Naive B cell (primary cell): Measurements from ENCODE around the gene P4HA2. TPM values are rescaled to one million over a fixed set of nuclear protein-coding genes. Genes with fewer than 3 reads are reported as not detected.

Source experiments
- ATAC-seq, 2 donors: fragments of 150-1000 bp; cut with Tn5 transposase; 2 replicates each; pipeline ENCODE4 v1.10.0; 2021; ENCODE audit warnings: low read depth in 2 of 2, mild to moderate bottlenecking in 2 of 2, moderate library complexity in 2 of 2
- DNase-seq: peaks from one replicate; pipeline ENCODE4 v3.0.0; 2022
- H3K27ac Mint-ChIP-seq, 6 donors: one replicate each; pipeline ENCODE4 v1.8.0; 2020 to 2022; ENCODE audit warnings: mild to moderate bottlenecking in 6 of 6, mixed read lengths in 6 of 6, moderate library complexity in 5 of 6, inconsistent platforms in 2 of 6
- H3K27me3 Mint-ChIP-seq, 3 donors: one replicate each; pipeline ENCODE4 v1.8.0; 2021 to 2022; ENCODE audit warnings: mixed read lengths in 3 of 3, mild to moderate bottlenecking in 1 of 3
- H3K36me3 Mint-ChIP-seq, 2 donors: one replicate each; pipeline ENCODE4 v1.8.0; 2020 to 2022; ENCODE audit warnings: mixed read lengths in 2 of 2, inconsistent platforms in 1 of 2, mild to moderate bottlenecking in 1 of 2
- H3K4me1 Mint-ChIP-seq, 3 donors: one replicate each; pipeline ENCODE4 v1.8.0; 2020 to 2022; ENCODE audit warnings: mixed read lengths in 3 of 3, inconsistent platforms in 1 of 3, mild to moderate bottlenecking in 1 of 3, moderate library complexity in 1 of 3
- H3K4me3 Mint-ChIP-seq, 8 donors: one replicate each; pipeline ENCODE4 v1.8.0; 2020 to 2022; ENCODE audit warnings: mild to moderate bottlenecking in 8 of 8, mixed read lengths in 8 of 8, moderate library complexity in 8 of 8, inconsistent platforms in 2 of 8
- H3K9me3 Mint-ChIP-seq, 7 donors: one replicate each; pipeline ENCODE4 v1.8.0; 2020 to 2022; ENCODE audit warnings: mixed read lengths in 7 of 7, mild to moderate bottlenecking in 5 of 7, inconsistent platforms in 2 of 7, moderate library complexity in 1 of 7
- polyA plus RNA-seq, 6 donors: library from polyadenylated mRNA; unstranded; fragments of 300-500 nt; fragmentation: Illumina TruSeq; gene quantifications; one replicate each; pipeline ENCODE4 v1.2.3, GENCODE V29; 2021; ENCODE audit warnings: low read depth in 6 of 6

Gene P4HA2
- polyA plus RNA-seq, 6 donors from 2014 or later = 0.45 to 0.73 TPM; not detected in 4

- peaks cover 5 to 19% (median 8%) of the 10 kb centered on the region in 3 donors for H3K4me1 Mint-ChIP-seq
- H3K27me3 Mint-ChIP-seq = peaks cover 0 to 23% (median 3%) of the 10 kb centered on the region in 3 donors
- peaks cover 0 to 8% of the 10 kb centered on the region in 2 donors for H3K36me3 Mint-ChIP-seq
- no peak for DNase-seq
- peak overlapping the region in 1 of 8 donors; percentile 7 for H3K4me3 Mint-ChIP-seq
- no peaks in the 10 kb centered on the region for H3K9me3 Mint-ChIP-seq
- ATAC-seq = no peak
- H3K27ac Mint-ChIP-seq = peak overlapping the region in 1 of 6 donors; percentile 19
Observed at GRCh38 chr5:132205385-132206125, 22.1 kb downstream of the P4HA2 start.

DNA sequence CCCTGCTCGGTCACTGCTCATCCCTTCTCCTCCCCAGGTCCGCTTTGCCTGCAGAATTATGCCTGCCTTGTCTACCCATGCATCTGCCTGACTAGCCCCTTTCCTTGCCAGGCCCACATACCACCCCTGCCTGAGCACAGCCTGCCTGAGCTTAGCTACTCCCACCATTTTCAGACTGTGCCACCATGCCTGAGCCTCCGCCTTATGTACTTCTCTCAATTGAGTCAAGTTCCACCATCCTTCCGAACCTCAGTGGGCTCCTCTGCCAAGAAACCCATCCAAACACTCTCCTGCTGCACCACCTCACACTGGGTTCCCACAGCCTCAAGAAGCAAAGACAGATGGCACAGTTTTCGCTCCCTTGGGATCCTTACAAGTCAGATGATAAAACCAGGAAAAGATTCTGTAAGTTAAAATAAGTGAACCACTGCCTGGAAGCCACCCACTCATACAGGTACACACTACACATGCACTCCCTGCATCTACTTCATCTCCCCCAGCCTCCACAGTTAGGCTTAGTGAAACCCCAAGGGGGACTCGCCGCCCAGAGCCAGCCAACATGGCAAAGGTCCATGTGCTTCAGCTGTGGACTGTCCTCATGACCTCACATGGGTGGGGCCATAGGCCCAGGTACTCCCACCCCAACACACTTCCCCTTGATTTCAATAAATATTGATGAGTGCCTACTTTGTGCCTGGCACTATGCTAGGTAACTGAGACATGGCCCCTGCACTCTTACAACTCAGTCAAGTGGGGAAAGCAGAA, 23.1 kb downstream of the P4HA2 start:
- Mint-ChIP-seq H3K36me3 (peaks cover 0 to 8% of the 10 kb centered on the region in 2 donors), H3K4me1 (peaks cover 5 to 19% (median 8%) of the 10 kb centered on the region in 3 donors), H3K27me3 (peaks cover 0 to 23% (median 3%) of the 10 kb centered on the region in 3 donors), H3K27ac (peak overlapping the region in 2 of 6 donors; percentile 11 to 23), H3K4me3 (no peak overlapping the region), H3K9me3 (no peaks in the 10 kb centered on the region)
- ATAC-seq (no peak), DNase-seq (no peak)

GRCh38 chr5:132203916-132204315, 23.7 kb downstream of the P4HA2 start:
- DNase-seq (no peak), ATAC-seq (no peak)
- Mint-ChIP-seq H3K27me3 (peaks cover 0 to 23% (median 3%) of the 10 kb centered on the region in 3 donors), H3K27ac (peak overlapping the region in 1 of 6 donors; percentile 11), H3K9me3 (no peaks in the 10 kb centered on the region), H3K4me3 (no peak overlapping the region), H3K4me1 (peaks cover 2 to 16% (median 8%) of the 10 kb centered on the region in 3 donors), H3K36me3 (peaks cover 0 to 8% of the 10 kb centered on the region in 2 donors)

DNA sequence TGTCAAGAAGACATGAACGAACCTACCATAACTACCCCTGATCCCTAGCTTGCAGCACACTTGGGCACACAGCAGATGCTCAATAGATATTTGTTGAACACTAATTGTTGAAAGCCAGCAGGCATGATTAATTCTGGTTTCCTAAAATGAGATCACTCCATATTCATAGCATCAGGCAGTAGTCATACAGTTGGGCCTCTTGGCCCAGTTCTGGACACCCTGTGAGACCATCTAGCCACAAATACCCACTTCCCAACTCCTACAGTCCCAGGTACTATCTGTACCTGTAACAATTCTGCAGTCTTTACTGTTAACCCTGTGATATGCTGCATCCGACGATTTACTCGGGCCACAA, 24.2 kb downstream of the P4HA2 start:
- DNase-seq = no peak
- Mint-ChIP-seq H3K27me3 (peaks cover 0 to 23% (median 3%) of the 10 kb centered on the region in 3 donors), H3K4me3 (peak overlapping the region in 1 of 8 donors; percentile 1), H3K27ac (no peak overlapping the region), H3K4me1 (peaks cover 0 to 16% (median 8%) of the 10 kb centered on the region in 3 donors), H3K36me3 (peaks cover 0 to 8% of the 10 kb centered on the region in 2 donors), H3K9me3 (no peaks in the 10 kb centered on the region)
- ATAC-seq = no peak

GRCh38 chr5:132202711-132203463, 24.8 kb downstream of the P4HA2 start:
- peaks cover 0 to 8% of the 10 kb centered on the region in 2 donors for H3K36me3 Mint-ChIP-seq
- ATAC-seq (no peak), DNase-seq (no peak)
- no peak overlapping the region for H3K27ac Mint-ChIP-seq
- H3K27me3 Mint-ChIP-seq = peaks cover 0 to 18% (median 3%) of the 10 kb centered on the region in 3 donors
- H3K4me1 Mint-ChIP-seq = peaks cover 0 to 12% (median 5%) of the 10 kb centered on the region in 3 donors
- H3K4me3 Mint-ChIP-seq = peak overlapping the region in 1 of 8 donors; percentile 1
- H3K9me3 Mint-ChIP-seq = no peaks in the 10 kb centered on the region

GRCh38 chr5:132199116-132199680, 28.5 kb downstream of the P4HA2 start:
- H3K9me3 Mint-ChIP-seq = no peaks in the 10 kb centered on the region
- H3K36me3 Mint-ChIP-seq = no peaks in the 10 kb centered on the region
- H3K27me3 Mint-ChIP-seq = peaks cover 0 to 1% (median 0%) of the 10 kb centered on the region in 3 donors
- H3K4me3 Mint-ChIP-seq = no peak overlapping the region
- peaks cover 0 to 2% (median 0%) of the 10 kb centered on the region in 3 donors for H3K4me1 Mint-ChIP-seq
- peak overlapping the region in 1 of 6 donors; percentile 62 for H3K27ac Mint-ChIP-seq
- no peak for DNase-seq
- ATAC-seq = no peak

GRCh38 chr5:132198571-132198970, 29.1 kb downstream of the P4HA2 start:
- no peaks in the 10 kb centered on the region for H3K36me3 Mint-ChIP-seq
- peak overlapping the region in 1 of 6 donors; percentile 41 for H3K27ac Mint-ChIP-seq
- H3K4me3 Mint-ChIP-seq = no peak overlapping the region
- no peaks in the 10 kb centered on the region for H3K9me3 Mint-ChIP-seq
- no peaks in the 10 kb centered on the region for H3K27me3 Mint-ChIP-seq
- no peak for DNase-seq
- H3K4me1 Mint-ChIP-seq = peaks cover 0 to 2% (median 0%) of the 10 kb centered on the region in 3 donors
- ATAC-seq = no peak

- DNase-seq (no peak), ATAC-seq (no peak)
- no peaks in the 10 kb centered on the region for H3K4me1 Mint-ChIP-seq
- no peaks in the 10 kb centered on the region for H3K27me3 Mint-ChIP-seq
- no peaks in the 10 kb centered on the region for H3K9me3 Mint-ChIP-seq
- H3K36me3 Mint-ChIP-seq = no peaks in the 10 kb centered on the region
- H3K27ac Mint-ChIP-seq = peak overlapping the region in 1 of 6 donors; percentile 70
- no peak overlapping the region for H3K4me3 Mint-ChIP-seq
Observed at GRCh38 chr5:132195727-132196126, 31.9 kb downstream of the P4HA2 start.

DNA sequence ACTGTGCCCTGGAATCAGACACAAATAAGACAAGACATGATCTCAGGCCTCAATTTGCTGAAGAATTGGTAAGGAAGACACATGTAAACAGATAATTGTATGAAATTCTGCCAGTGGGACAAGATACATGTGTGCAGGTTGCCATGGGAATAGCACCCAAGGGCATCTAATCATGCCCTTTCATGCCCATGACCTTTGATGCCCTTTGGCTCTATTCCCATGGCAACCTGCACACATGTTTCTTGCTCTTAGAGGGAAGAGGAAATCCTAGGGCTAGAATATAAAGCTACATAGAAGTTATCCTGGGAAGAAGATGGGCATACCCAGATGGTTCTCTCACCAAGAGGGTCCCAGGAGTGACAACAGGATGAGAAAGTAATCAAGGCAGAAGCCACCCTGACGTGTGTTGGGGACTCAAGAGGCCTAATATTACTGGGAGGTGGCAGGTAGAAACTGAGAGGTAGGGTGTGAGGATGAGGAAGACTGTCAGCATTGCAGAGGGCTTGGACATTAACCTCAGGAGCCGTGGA, 34.4 kb downstream of the P4HA2 start:
- no peak for DNase-seq
- H3K27me3 Mint-ChIP-seq = peaks cover 0 to 6% (median 0%) of the 10 kb centered on the region in 3 donors
- no peak for ATAC-seq
- H3K4me1 Mint-ChIP-seq = no peaks in the 10 kb centered on the region
- H3K27ac Mint-ChIP-seq = peak overlapping the region in 1 of 6 donors; percentile 55
- H3K4me3 Mint-ChIP-seq = no peak overlapping the region
- no peaks in the 10 kb centered on the region for H3K9me3 Mint-ChIP-seq
- no peaks in the 10 kb centered on the region for H3K36me3 Mint-ChIP-seq

DNA sequence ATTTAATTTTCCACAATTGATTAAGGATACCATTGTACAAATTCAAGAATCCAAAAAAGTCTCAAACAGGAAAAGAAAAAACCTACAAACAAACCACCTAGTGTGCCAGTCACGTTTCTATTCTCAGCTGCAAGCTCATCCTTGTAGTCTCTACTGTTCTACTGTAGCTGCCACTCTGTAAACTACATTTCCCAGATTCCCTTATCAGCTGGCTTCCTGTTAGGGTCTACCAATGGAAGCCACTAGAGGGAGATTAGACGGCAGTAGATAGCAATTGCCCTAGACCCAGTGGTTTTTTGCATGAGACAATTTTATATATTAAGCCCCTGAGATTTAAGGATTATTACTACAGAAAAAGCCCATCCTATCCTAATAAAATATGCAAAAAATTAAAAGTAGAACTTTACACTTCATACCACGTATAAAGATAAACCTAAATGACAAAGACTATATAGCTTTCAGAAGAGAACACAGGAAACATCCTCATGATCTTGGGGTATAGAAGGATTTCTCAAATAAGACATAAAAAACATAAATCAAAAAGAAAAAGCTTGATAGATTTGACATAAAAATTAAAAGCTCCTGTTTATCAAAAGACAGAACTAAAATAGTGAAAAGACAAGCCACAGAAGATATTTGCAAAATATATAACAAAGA, 37.4 kb downstream of the P4HA2 start:
- Mint-ChIP-seq H3K4me1 (no peaks in the 10 kb centered on the region), H3K9me3 (no peaks in the 10 kb centered on the region), H3K27ac (no peak overlapping the region), H3K4me3 (no peak overlapping the region), H3K36me3 (no peaks in the 10 kb centered on the region), H3K27me3 (peaks cover 0 to 6% (median 0%) of the 10 kb centered on the region in 3 donors)
- peak; percentile 29 for DNase-seq
- ATAC-seq = peak; percentile 96 to 98

- Mint-ChIP-seq H3K27ac (no peak overlapping the region), H3K9me3 (peaks cover 0 to 4% (median 0%) of the 10 kb centered on the region in 7 donors), H3K4me3 (no peak overlapping the region), H3K27me3 (peaks cover 0 to 6% (median 0%) of the 10 kb centered on the region in 3 donors), H3K4me1 (peaks cover 6 to 8% (median 6%) of the 10 kb centered on the region in 3 donors), H3K36me3 (no peaks in the 10 kb centered on the region)
- ATAC-seq = no peak
- DNase-seq = no peak
Observed at GRCh38 chr5:132184588-132184987, 43.1 kb downstream of the P4HA2 start.

GRCh38 chr5:132183723-132184122, 43.9 kb downstream of the P4HA2 start:
- DNase-seq (no peak), ATAC-seq (no peak)
- H3K36me3 Mint-ChIP-seq = no peaks in the 10 kb centered on the region
- peaks cover 0 to 4% (median 0%) of the 10 kb centered on the region in 7 donors for H3K9me3 Mint-ChIP-seq
- peaks cover 0 to 4% (median 0%) of the 10 kb centered on the region in 3 donors for H3K27me3 Mint-ChIP-seq
- H3K4me3 Mint-ChIP-seq = no peak overlapping the region
- H3K27ac Mint-ChIP-seq = no peak overlapping the region
- H3K4me1 Mint-ChIP-seq = peaks cover 6 to 11% (median 8%) of the 10 kb centered on the region in 3 donors
